ENCODE measurements around the gene TNRC18.

Gene TNRC18

DNA sequence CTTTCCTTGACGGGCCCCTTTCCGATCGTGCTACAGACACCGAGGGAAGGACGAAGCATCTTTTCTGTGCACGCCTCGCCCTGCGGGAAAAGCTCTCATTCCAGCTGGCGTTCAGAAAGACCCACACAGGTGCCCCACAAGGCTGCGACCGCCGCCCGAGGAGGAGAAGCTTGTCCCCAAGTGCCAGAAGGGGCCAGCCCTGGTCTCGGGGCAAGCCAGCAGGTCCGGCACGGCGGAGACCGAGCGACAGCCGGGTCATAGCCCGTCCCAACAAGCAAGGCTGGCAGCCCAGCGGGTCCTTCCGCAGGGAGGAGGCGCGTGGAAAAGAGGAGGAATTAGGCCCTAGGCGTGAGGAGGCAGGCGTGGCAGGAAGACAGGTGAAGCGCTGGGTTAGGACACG is 62.7 kb downstream of the TNRC18 start:
- H3K36me3 ChIP-seq (ENCODE audit: control insufficient read depth in 2 of 2, insufficient read depth in 1 of 2, low read length in 2 of 2), result peaks cover 21 to 58% of the 10 kb centered on the region in 2 experiments; a peak in 2 of 3 replicates
- H3K27ac ChIP-seq (ENCODE audit: extremely low read depth, low read depth, low read length), result no peak overlapping the region
- H3K9me3 ChIP-seq (ENCODE audit: control insufficient read depth, insufficient read depth, low read depth, low read length), result no peaks in the 10 kb centered on the region
- no peak for TF ChIP-seq SALL2 (tag by site-specific recombination; IDR thresholded peaks at IDR 0.05; ENCODE audit: borderline replicate concordance)
- TF ChIP-seq ZNF747 (tag by site-specific recombination; IDR thresholded peaks at IDR 0.05), result no peak
- TF ChIP-seq ZNF837 (tag by site-specific recombination; IDR thresholded peaks at IDR 0.05), result no peak
- TF ChIP-seq REPIN1 (tag by site-specific recombination; IDR thresholded peaks at IDR 0.05; ENCODE audit: low read depth), result no peak
- TF ChIP-seq ZNF510 (tag by site-specific recombination; IDR thresholded peaks at IDR 0.05; ENCODE audit: insufficient replicate concordance), result no peak
- no peak for TF ChIP-seq ZNF23 (tag by site-specific recombination; IDR thresholded peaks at IDR 0.05; ENCODE audit: borderline replicate concordance)
- TF ChIP-seq ZNF600 (tag by site-specific recombination; IDR thresholded peaks at IDR 0.05), result no peak
- TF ChIP-seq ZNF701 (tag by site-specific recombination; IDR thresholded peaks at IDR 0.05), result no peak
- no peak for TF ChIP-seq ATF2 (tag by site-specific recombination; IDR thresholded peaks at IDR 0.05; ENCODE audit: low read depth)
- no peak for TF ChIP-seq ZNF677 (tag by site-specific recombination; IDR thresholded peaks at IDR 0.05)
- TF ChIP-seq ZFP3 (tag by site-specific recombination; IDR thresholded peaks at IDR 0.05; ENCODE audit: low read depth), result no peak
- no peak for TF ChIP-seq ZNF19 (tag by site-specific recombination; IDR thresholded peaks at IDR 0.05; ENCODE audit: low read depth)
- CTCF ChIA-PET, result no interaction called here
- H3K4me3 ChIP-seq (ENCODE audit: low read depth, low read length), result no peak overlapping the region
- POLR2A ChIA-PET, result no interaction called here
- H3K4me1 ChIP-seq (ENCODE audit: control insufficient read depth, insufficient read depth, low read length), result no peaks in the 10 kb centered on the region

- POLR2A ChIA-PET, result no interaction called here
- CTCF ChIA-PET, result interaction anchor here (0.7 kb wide), 1 partner anchor 321 kb away, joined by 4 read pairs; no protein-coding TSS in a partner anchor
- H3K9me3 ChIP-seq (ENCODE audit: control insufficient read depth, insufficient read depth, low read depth, low read length), result no peaks in the 10 kb centered on the region
- no peak overlapping the region for H3K4me3 ChIP-seq (ENCODE audit: low read depth, low read length)
- TF ChIP-seq SP7 (tag by site-specific recombination; IDR thresholded peaks at IDR 0.05) (no peak), ZNF544 (tag by site-specific recombination; IDR thresholded peaks at IDR 0.05) (no peak), ZNF266 (tag by site-specific recombination; IDR thresholded peaks at IDR 0.05; ENCODE audit: low read depth) (no peak), ZNF600 (tag by site-specific recombination; IDR thresholded peaks at IDR 0.05) (no peak), ZNF223 (tag by site-specific recombination; IDR thresholded peaks at IDR 0.05) (no peak), ZNF621 (tag by site-specific recombination; IDR thresholded peaks at IDR 0.05) (no peak), ZNF747 (tag by site-specific recombination; IDR thresholded peaks at IDR 0.05) (no peak), ZNF529 (tag by site-specific recombination; IDR thresholded peaks at IDR 0.05; ENCODE audit: insufficient replicate concordance) (no peak), ZNF677 (tag by site-specific recombination; IDR thresholded peaks at IDR 0.05) (no peak), ZNF248 (tag by site-specific recombination; IDR thresholded peaks at IDR 0.05) (no peak), SCRT1 (tag by site-specific recombination; IDR thresholded peaks at IDR 0.05; ENCODE audit: borderline replicate concordance) (no peak), ZNF140 (tag by site-specific recombination; IDR thresholded peaks at IDR 0.05) (no peak)
- TF ChIP-seq, protein P1, sequence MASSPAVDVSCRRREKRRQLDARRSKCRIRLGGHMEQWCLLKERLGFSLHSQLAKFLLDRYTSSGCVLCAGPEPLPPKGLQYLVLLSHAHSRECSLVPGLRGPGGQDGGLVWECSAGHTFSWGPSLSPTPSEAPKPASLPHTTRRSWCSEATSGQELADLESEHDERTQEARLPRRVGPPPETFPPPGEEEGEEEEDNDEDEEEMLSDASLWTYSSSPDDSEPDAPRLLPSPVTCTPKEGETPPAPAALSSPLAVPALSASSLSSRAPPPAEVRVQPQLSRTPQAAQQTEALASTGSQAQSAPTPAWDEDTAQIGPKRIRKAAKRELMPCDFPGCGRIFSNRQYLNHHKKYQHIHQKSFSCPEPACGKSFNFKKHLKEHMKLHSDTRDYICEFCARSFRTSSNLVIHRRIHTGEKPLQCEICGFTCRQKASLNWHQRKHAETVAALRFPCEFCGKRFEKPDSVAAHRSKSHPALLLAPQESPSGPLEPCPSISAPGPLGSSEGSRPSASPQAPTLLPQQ (tag by site-specific recombination; IDR thresholded peaks at IDR 0.05), result no peak
- TF ChIP-seq, protein P2, sequence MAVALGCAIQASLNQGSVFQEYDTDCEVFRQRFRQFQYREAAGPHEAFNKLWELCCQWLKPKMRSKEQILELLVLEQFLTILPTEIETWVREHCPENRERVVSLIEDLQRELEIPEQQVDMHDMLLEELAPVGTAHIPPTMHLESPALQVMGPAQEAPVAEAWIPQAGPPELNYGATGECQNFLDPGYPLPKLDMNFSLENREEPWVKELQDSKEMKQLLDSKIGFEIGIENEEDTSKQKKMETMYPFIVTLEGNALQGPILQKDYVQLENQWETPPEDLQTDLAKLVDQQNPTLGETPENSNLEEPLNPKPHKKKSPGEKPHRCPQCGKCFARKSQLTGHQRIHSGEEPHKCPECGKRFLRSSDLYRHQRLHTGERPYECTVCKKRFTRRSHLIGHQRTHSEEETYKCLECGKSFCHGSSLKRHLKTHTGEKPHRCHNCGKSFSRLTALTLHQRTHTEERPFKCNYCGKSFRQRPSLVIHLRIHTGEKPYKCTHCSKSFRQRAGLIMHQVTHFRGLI (tag by site-specific recombination; IDR thresholded peaks at IDR 0.05), result no peak
- H3K4me1 ChIP-seq (ENCODE audit: control insufficient read depth, insufficient read depth, low read length), result no peaks in the 10 kb centered on the region
- no peak overlapping the region for H3K27ac ChIP-seq (ENCODE audit: extremely low read depth, low read depth, low read length)
- peaks cover 23 to 58% of the 10 kb centered on the region in 2 experiments; a peak in 2 of 3 replicates for H3K36me3 ChIP-seq (ENCODE audit: control insufficient read depth in 2 of 2, insufficient read depth in 1 of 2, low read length in 2 of 2)
Measured at GRCh38 chr7:5360451-5360850, 63.2 kb downstream of the TNRC18 start.

All from HEK293 (cell line).